GM20431 (cell line): ENCODE data around the gene SLC10A3.

ENCODE experiments used
- in situ Hi-C: fragments of 300-500 bp; cut with MseI, MboI; formaldehyde crosslinking; loops from one replicate; pipeline ENCODE4 v1.15.0; 2020; ENCODE audit warnings: low sequenced_read_pairs; ENCODE audit not compliant: unreplicated experiment

SLC10A3 gene

GRCh38 chrX:154490414-154491083, at the start of gene SLC10A3:
Gene SLC10A3, minus strand, starts transcription at chrX:154490629. Its CDS starts 1,689 bp downstream, at chrX:154488940.
- in situ Hi-C loops, result no loop called here

GRCh38 chrX:154539077-154539476, 48.6 kb upstream of the SLC10A3 start:
- in situ Hi-C loops, result no loop called here

- in situ Hi-C loops, result no loop called here
Observed at GRCh38 chrX:154535892-154536291, 45.5 kb upstream of the SLC10A3 start.

- in situ Hi-C loops, result no loop called here
Observed at GRCh38 chrX:154534526-154535322, 44.3 kb upstream of the SLC10A3 start.

GRCh38 chrX:154532690-154533089, 42.3 kb upstream of the SLC10A3 start:
- in situ Hi-C loops, result no loop called here

GRCh38 chrX:154531626-154532025, 41.2 kb upstream of the SLC10A3 start:
- in situ Hi-C loops, result no loop called here

GRCh38 chrX:154530286-154530685, 39.9 kb upstream of the SLC10A3 start:
- in situ Hi-C loops, result no loop called here

GRCh38 chrX:154529206-154529612, 38.8 kb upstream of the SLC10A3 start:
- in situ Hi-C loops, result no loop called here

GRCh38 chrX:154526901-154527675, 36.7 kb upstream of the SLC10A3 start:
- in situ Hi-C loops, result no loop called here

GRCh38 chrX:154525606-154526490, 35.4 kb upstream of the SLC10A3 start:
- in situ Hi-C loops, result no loop called here

GRCh38 chrX:154519389-154519788, 29.0 kb upstream of the SLC10A3 start:
- in situ Hi-C loops, result no loop called here

GRCh38 chrX:154517101-154517781, 26.8 kb upstream of the SLC10A3 start:
- in situ Hi-C loops, result no loop called here

- in situ Hi-C loops, result no loop called here
Observed at GRCh38 chrX:154516656-154517100, 26.2 kb upstream of the SLC10A3 start.

GRCh38 chrX:154515966-154516655, 25.7 kb upstream of the SLC10A3 start, which contains the start of gene FAM3A:
Gene FAM3A, minus strand, starts transcription at chrX:154516232. Its CDS starts 460 bp downstream, at chrX:154515772.
- in situ Hi-C loops, result no loop called here

- in situ Hi-C loops, result no loop called here
Observed at GRCh38 chrX:154515090-154515965, 24.9 kb upstream of the SLC10A3 start.

GRCh38 chrX:154513716-154514115, 23.3 kb upstream of the SLC10A3 start:
- in situ Hi-C loops, result no loop called here

GRCh38 chrX:154512879-154513553, 22.6 kb upstream of the SLC10A3 start:
- in situ Hi-C loops, result no loop called here
